Endothelial cell of umbilical vein (primary cell): Measurements from ENCODE around the gene HES7. TPM values are rescaled to one million over a fixed set of nuclear protein-coding genes. Genes with fewer than 3 reads are reported as not detected.
"Not testable (repeated sequence)": the region's sequence is repeated elsewhere in the genome, so short reads cannot be mapped to it uniquely, and the experiment has no call there.

Experiments
- BruUV-seq: library from RNA; stranded (reverse); fragments of 400-500 nt; replicated peaks from 2 replicates; lab custom pipeline; 2021; lab: Mats Ljungman, UMichigan
- CTCF ChIA-PET: fragments of 300-600, 350-600 bp; sonication (Branson Sonifier 250); formaldehyde crosslinking; loops from one replicate; lab custom pipeline; 2021; ENCODE audit warnings: antibody characterized with exemption, inconsistent platforms; lab: Charles Lee
- POLR2A ChIA-PET: fragments of 300-600, 350-600 bp; sonication (Branson Sonifier 250); formaldehyde crosslinking; loops from one replicate; lab custom pipeline; 2021; ENCODE audit warnings: antibody characterized with exemption, inconsistent platforms; lab: Charles Lee
- DNase-seq: peaks from one replicate; pipeline ENCODE4 v3.0.0-alpha.2; 2011; ENCODE audit warnings: low read depth, low spot score
- FAIRE-seq: peaks from 2 replicates; lab custom pipeline; 2011; peaks lifted over from hg19 to GRCh38; lab: Jason Lieb, UNC
- H2AFZ ChIP-seq: 2 replicates; pipeline ENCODE4 v1.6.0; 2012; ENCODE audit warnings: low read depth, low read length, control low read depth, inconsistent platforms
- H3K27ac ChIP-seq: 2 replicates; pipeline ENCODE4 v1.5.1; 2011; ENCODE audit warnings: low read depth, mild to moderate bottlenecking, control low read depth, low read length, moderate library complexity; ENCODE audit not compliant: insufficient read depth
- H3K27me3 ChIP-seq, 2 experiments: 2 replicates each; pipeline versions ENCODE4 v1.6.0 to v1.6.1; 2011; ENCODE audit warnings: low read length in 2 of 2, mixed read lengths in 1 of 2; ENCODE audit not compliant: control insufficient read depth in 2 of 2, insufficient read depth in 2 of 2
- H3K36me3 ChIP-seq, 2 experiments: 2 replicates in 1 of 2; 3 replicates in 1 of 2; pipeline ENCODE4 v1.5.1; 2011; ENCODE audit warnings: low read length in 2 of 2, mild to moderate bottlenecking in 1 of 2, moderate library complexity in 1 of 2; ENCODE audit not compliant: control insufficient read depth in 2 of 2, insufficient read depth in 2 of 2; ENCODE audit errors: extremely low read depth in 1 of 2
- H3K4me1 ChIP-seq: 3 replicates; pipeline ENCODE4 v1.5.1; 2011; ENCODE audit warnings: mild to moderate bottlenecking, low read length; ENCODE audit not compliant: control insufficient read depth, insufficient read depth; ENCODE audit errors: extremely low read depth
- H3K4me2 ChIP-seq: 2 replicates; pipeline ENCODE4 v1.6.1; 2011; ENCODE audit warnings: low read length, control low read depth, mixed read lengths; ENCODE audit not compliant: insufficient read depth
- H3K4me3 ChIP-seq, 3 experiments: fragments of 200-600 bp in 1 of 3; sonication (generic), shearing (Covaris generic) in 1 of 3; replicated peaks in 1 of 3; 2 replicates each; pipeline ENCODE4 v1.5.1; 2011 to 2016; ENCODE audit warnings: control low read depth in 3 of 3, low read length in 3 of 3, mild to moderate bottlenecking in 2 of 3, inconsistent platforms in 1 of 3, low read depth in 1 of 3, moderate library complexity in 1 of 3; ENCODE audit not compliant: insufficient read depth in 1 of 3
- H3K79me2 ChIP-seq: 2 replicates; pipeline ENCODE4 v1.6.0; 2012; ENCODE audit warnings: low read length, inconsistent platforms; ENCODE audit not compliant: control insufficient read depth, insufficient read depth
- H3K9ac ChIP-seq: replicated peaks from 2 replicates; pipeline ENCODE3; 2011; ENCODE audit warnings: low read length, control low read depth; ENCODE audit not compliant: insufficient read depth; ENCODE audit errors: extremely low read depth
- H3K9me1 ChIP-seq: replicated peaks from 3 replicates; pipeline ENCODE4 v1.6.0; 2011; ENCODE audit warnings: mild to moderate bottlenecking, low read length; ENCODE audit not compliant: control insufficient read depth, insufficient read depth; ENCODE audit errors: extremely low read depth
- H3K9me3 ChIP-seq: replicated peaks from 2 replicates; pipeline ENCODE4 v1.5.1; 2012; ENCODE audit warnings: low read length, inconsistent platforms; ENCODE audit not compliant: control insufficient read depth, insufficient read depth
- H4K20me1 ChIP-seq: replicated peaks from 2 replicates; pipeline ENCODE3; 2011; ENCODE audit warnings: mild to moderate bottlenecking, low read length; ENCODE audit not compliant: control insufficient read depth, insufficient read depth; ENCODE audit errors: extremely low read depth
- CTCF ChIP-seq, 2 donors: IDR thresholded peaks; 1 replicate in 1 of 2; 2 replicates in 1 of 2; pipeline ENCODE4 v1.5.1; 2011; ENCODE audit warnings: low read length in 2 of 2, mild to moderate bottlenecking in 2 of 2, moderate library complexity in 2 of 2, control low read depth in 1 of 2, inconsistent platforms in 1 of 2, low read depth in 1 of 2; ENCODE audit not compliant: insufficient read depth in 1 of 2; ENCODE audit errors: extremely low read depth in 1 of 2
- EZH2 ChIP-seq: IDR thresholded peaks from 2 replicates; pipeline ENCODE4 v1.6.1; 2012; ENCODE audit warnings: borderline replicate concordance, low read depth, mild to moderate bottlenecking, moderate library complexity, low read length, inconsistent platforms; ENCODE audit not compliant: severe bottlenecking
- FOS ChIP-seq: IDR thresholded peaks from 2 replicates; pipeline ENCODE4 v1.6.1; 2011; ENCODE audit warnings: mild to moderate bottlenecking, low read length, moderate library complexity, borderline replicate concordance; ENCODE audit not compliant: insufficient read depth
- GATA2 ChIP-seq: IDR thresholded peaks from 2 replicates; pipeline ENCODE4 v1.7.0; 2011; ENCODE audit warnings: low read depth, mild to moderate bottlenecking, moderate library complexity, mixed read lengths, low read length; ENCODE audit not compliant: insufficient read length, insufficient read depth
- JUN ChIP-seq: IDR thresholded peaks from 2 replicates; pipeline ENCODE4 v1.6.1; 2011; ENCODE audit warnings: borderline replicate concordance, low read depth; ENCODE audit not compliant: insufficient read length, insufficient read depth
- MAX ChIP-seq: IDR thresholded peaks from 2 replicates; pipeline ENCODE4 v1.6.1; 2011; ENCODE audit not compliant: insufficient read depth, insufficient read length
- MYC ChIP-seq: IDR thresholded peaks from one replicate; pipeline ENCODE4 v1.6.1; 2011; ENCODE audit warnings: mild to moderate bottlenecking, low read depth, low read length
- POLR2A ChIP-seq: IDR thresholded peaks from 2 replicates; pipeline ENCODE4 v1.6.1; 2012; ENCODE audit warnings: low read depth, mild to moderate bottlenecking, control low read depth, low read length
- POLR2AphosphoS5 ChIP-seq: IDR thresholded peaks from 2 replicates; pipeline ENCODE4 v1.6.1; 2012; ENCODE audit warnings: low read depth, mild to moderate bottlenecking, control low read depth, low read length, moderate library complexity; ENCODE audit not compliant: insufficient read depth
- dilution Hi-C: fragments of 300-500 bp; cut with MboI; formaldehyde crosslinking; loops from one replicate; pipeline ENCODE4 v1.15.0; 2019; ENCODE audit warnings: low sequenced_read_pairs; ENCODE audit not compliant: extremely low pct_ligation_motif_present
- intact Hi-C: fragments of 100-400 bp; cut with micrococcal nuclease; formaldehyde crosslinking; loops from one replicate; pipeline ENCODE4 v1.10.0; 2022
- polyA plus RNA-seq, 4 experiments: library from polyadenylated mRNA; depleted of rRNA in 3 of 4; stranded (reverse) in 3 of 4; unstranded in 1 of 4; fragments of >200 nt; gene quantifications; 2 replicates each; pipeline versions ENCODE4 v1.2.1 to v1.2.3, GENCODE V29; 2011 to 2012; ENCODE audit warnings: missing spikeins in 1 of 4
- total RNA-seq: library from RNA; stranded (reverse); gene quantifications from 2 replicates; pipeline ENCODE4 v1.2.3, GENCODE V29; 2021

The HES7 gene
- total and polyA plus RNA-seq, 2 donors (not counting 3 experiments of a cell fraction or from before 2014, with no cell fraction given) = 0.19 to 0.51 TPM

DNA sequence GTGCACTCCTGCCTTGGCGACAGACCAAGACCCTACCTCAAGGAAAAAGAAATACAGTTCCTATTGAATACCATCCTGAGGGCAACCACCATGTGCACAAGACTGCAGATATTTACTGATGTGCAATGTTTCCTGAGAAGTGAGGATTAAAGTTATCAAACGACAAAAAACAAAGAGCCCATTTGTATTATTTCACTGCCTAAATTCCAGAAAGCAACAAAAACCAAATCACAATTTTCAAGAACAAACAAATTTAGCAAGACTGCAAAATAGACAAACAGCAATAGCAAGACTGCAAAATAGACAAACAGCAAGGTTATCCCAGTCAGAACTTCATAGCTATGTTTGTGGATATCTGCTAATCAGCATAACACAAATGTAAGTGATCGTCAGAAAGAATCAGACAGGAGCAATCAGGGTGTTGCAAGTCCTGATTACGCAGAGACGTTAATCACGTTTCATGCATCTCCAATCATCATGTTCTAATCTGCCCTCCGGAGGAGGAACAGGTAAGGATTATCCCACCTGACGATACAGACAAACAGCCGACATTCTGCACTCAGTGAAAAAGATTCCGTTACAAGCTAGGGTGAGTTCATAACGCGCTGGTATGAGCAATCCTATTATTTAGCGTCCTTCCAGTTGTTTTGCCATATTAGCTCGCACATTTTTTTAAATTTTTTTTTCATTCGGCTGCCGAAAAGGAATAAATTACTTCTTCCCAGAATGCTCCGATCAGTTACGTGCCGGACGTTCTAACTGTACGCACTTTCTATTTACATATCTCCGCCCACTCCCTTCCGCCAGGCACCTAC lies 49.4 kb upstream of the HES7 start:
- Histone ChIP-seq H4K20me1 (no peaks in the 10 kb centered on the region), H3K27me3 (no peaks in the 10 kb centered on the region), H3K4me3 (peak overlapping the region in 2 of 3 experiments; percentile 37 to 68), H3K9ac (peak overlapping the region; percentile 97), H3K9me1 (no peaks in the 10 kb centered on the region), H3K79me2 (no peaks in the 10 kb centered on the region), H3K4me1 (peaks cover 23% of the 10 kb centered on the region), H3K9me3 (no peaks in the 10 kb centered on the region), H3K36me3 (no peaks in the 10 kb centered on the region), H3K4me2 (peak overlapping the region; percentile 87), H3K27ac (peak overlapping the region; percentile 95), H2AFZ (no peak overlapping the region)
- FAIRE-seq (peak; percentile 95), DNase-seq (peak; percentile 95)
- intact Hi-C loops = loop anchor here (1.0 to 2.0 kb wide), 4 partner anchors 10 to 35 kb away; no protein-coding TSS in a partner anchor
- TSS peak; percentile 100 for BruUV-seq
- POLR2A ChIA-PET = interaction anchor here (0.7 to 1.9 kb wide), 32 partner anchors 9 to 187 kb away, joined by 3 to 33 read pairs (median 6); partner anchors contain the start of genes ALOXE3, BORCS6, CTC1 and HES7
- TF ChIP-seq JUN (peak; percentile 37), POLR2A (peak; percentile 100), CTCF (IDR thresholded peaks at IDR 0.05; ENCODE audit: extremely low read depth in 1 of 2, insufficient read depth in 1 of 2, low read depth in 1 of 2, low read length in 2 of 2) (no peak), POLR2AphosphoS5 (peak; percentile 100), FOS (no peak), MAX (peak; percentile 20), MYC (peak; percentile 24), GATA2 (peak; percentile 75), EZH2 (no peak)
- dilution Hi-C loops = no loop called here
- CTCF ChIA-PET = interaction anchor here (0.9 to 1.4 kb wide), 8 partner anchors 10 to 80 kb away, joined by 3 to 10 read pairs (median 4); partner anchors contain the start of gene BORCS6

- H3K27ac ChIP-seq, H3K4me3 ChIP-seq, CTCF ChIA-PET, H3K9me3 ChIP-seq, H3K27me3 ChIP-seq, H3K9me1 ChIP-seq, H3K36me3 ChIP-seq, H2AFZ ChIP-seq, dilution Hi-C loops, BruUV-seq, H3K4me1 ChIP-seq, H4K20me1 ChIP-seq, H3K79me2 ChIP-seq, FAIRE-seq, H3K4me2 ChIP-seq, DNase-seq, intact Hi-C loops, H3K9ac ChIP-seq: not testable (repeated sequence)
- POLR2A ChIA-PET = interaction anchor here (0.7 to 1.0 kb wide), 2 partner anchors 17 to 18 kb away, joined by 3 read pairs; no protein-coding TSS in a partner anchor
Measured at GRCh38 chr17:8170186-8170585, 46.3 kb upstream of the HES7 start.
